Suppressor macrophage treated with lipopolysaccharide for 1 hour (primary cell): ENCODE measurements around the gene CAB39.
A peak's percentile ranks its signal among the peaks of the same experiment; 100 is the strongest.

Experiments
- DNase-seq, 3 donors: peaks; one replicate each; pipeline ENCODE4 v3.0.0-alpha.2; 2020 to 2022

Gene CAB39

DNA sequence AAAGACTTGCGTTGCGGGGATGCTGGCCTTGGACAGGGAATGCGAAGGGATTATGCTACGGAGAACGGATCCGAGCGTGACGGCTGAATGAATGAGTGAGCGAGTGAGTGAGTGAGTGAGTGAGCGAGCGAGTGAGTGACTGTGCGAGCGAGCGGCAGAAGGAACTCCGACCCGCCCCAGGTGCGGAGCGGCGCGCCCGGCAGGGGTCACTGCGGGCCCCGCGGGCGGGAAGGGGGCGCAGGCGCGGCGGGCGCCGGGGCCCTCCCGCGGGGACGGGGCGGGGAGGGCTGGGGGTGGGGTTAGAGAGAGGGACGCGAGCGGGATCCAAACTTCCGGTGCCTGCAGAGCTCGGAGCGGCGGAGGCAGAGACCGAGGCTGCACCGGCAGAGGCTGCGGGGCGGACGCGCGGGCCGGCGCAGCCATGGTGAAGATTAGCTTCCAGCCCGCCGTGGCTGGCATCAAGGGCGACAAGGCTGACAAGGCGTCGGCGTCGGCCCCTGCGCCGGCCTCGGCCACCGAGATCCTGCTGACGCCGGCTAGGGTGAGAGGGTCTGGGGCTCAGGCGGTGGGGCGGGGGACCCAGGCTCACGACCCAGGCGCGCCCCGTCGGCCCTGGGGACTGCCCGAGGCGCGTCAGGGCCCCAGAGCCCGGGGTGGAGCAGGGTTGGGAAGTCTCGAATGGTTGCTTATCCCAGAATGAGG, 152.1 kb downstream of the CAB39 start, which contains the start of gene ITM2C:
Gene ITM2C (plus strand): TSS at position 338 of the 702 bp plus-strand sequence. CDS start 84 bp downstream, at position 422.
- peak; percentile 57 to 80 (median 64) for DNase-seq

DNA sequence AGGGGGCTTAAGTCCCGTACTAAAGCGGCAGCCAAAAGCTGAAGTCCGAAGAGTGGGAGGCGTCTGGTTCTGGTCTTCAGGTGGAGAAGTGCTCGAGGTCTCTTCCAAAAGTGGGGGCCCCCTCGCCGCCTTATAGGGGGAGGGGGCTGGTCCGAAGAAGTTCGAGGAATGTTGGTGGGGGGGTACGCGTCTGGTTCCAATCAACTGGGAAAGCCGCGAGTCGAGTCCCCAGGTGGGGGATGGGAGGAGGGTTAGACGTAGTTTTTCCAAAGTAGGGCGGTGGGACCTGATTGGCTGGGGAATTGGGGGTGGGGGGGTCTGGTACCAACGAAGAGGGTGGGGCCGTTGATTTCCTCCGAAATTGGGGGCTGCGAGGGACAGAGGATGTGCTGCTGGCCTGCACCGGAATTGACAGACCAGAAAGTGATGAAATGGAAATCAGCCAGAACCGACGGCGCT, 152.7 kb downstream of the CAB39 start:
- DNase-seq: peak in 1 of 3 donors; percentile 13

GRCh38 chr2:230865766-230866755, 153.4 kb downstream of the CAB39 start:
- peak in 1 of 3 donors; percentile 14 for DNase-seq

GRCh38 chr2:230866756-230867523, 154.3 kb downstream of the CAB39 start:
- DNase-seq: peak; percentile 29 to 45 (median 36)

- no peak for DNase-seq
Measured at GRCh38 chr2:230868161-230868946, 155.7 kb downstream of the CAB39 start.

- no peak for DNase-seq
Measured at GRCh38 chr2:230868947-230869913, 156.6 kb downstream of the CAB39 start.

GRCh38 chr2:230869914-230870543, 157.4 kb downstream of the CAB39 start:
- DNase-seq: peak in 2 of 3 donors; percentile 15 to 19
